Cardiac muscle cell (in vitro differentiated cells and primary cell): ENCODE measurements around the gene GREM2. TPM values are rescaled to one million over a fixed set of nuclear protein-coding genes. Genes with fewer than 3 reads are reported as not detected.

Experiments
- DNase-seq, 2 donors: peaks; one replicate each; pipeline versions ENCODE4 v3.0.0 to v3.0.0-alpha.2; 2010 to 2017; ENCODE audit warnings: low read depth in 1 of 2, low spot score in 1 of 2
- H3K27ac ChIP-seq: fragments of 200-600 bp; sonication (generic); 2 replicates; pipeline ENCODE4 v1.5.1; 2016
- H3K27me3 ChIP-seq: fragments of 200-600 bp; sonication (generic); 2 replicates; pipeline ENCODE4 v1.6.0; 2016; ENCODE audit warnings: control low read depth
- H3K36me3 ChIP-seq: fragments of 200-600 bp; sonication (generic); 2 replicates; pipeline ENCODE4 v1.5.1; 2016; ENCODE audit warnings: control low read depth
- H3K4me1 ChIP-seq: fragments of 200-600 bp; sonication (generic); 2 replicates; pipeline ENCODE4 v1.8.1; 2017; ENCODE audit warnings: low read depth, mild to moderate bottlenecking, mixed run types
- H3K4me3 ChIP-seq: fragments of 200-600 bp; sonication (generic); 2 replicates; pipeline ENCODE4 v1.5.1; 2016; ENCODE audit warnings: mild to moderate bottlenecking
- H3K9me3 ChIP-seq: fragments of 200-600 bp; sonication (generic); 2 replicates; pipeline ENCODE4 v1.5.1; 2017; ENCODE audit warnings: low read depth, mild to moderate bottlenecking, control low read depth
- polyA plus RNA-seq: library from polyadenylated mRNA; unstranded; fragments of >200 nt; fragmentation: Nextera tagmentation; extraction: Ambion mirVana; gene quantifications from 2 replicates; pipeline ENCODE4 v1.2.1, GENCODE V29; 2016
- total RNA-seq: library from RNA; depleted of rRNA; stranded (reverse); fragments of >200 nt; gene quantifications from 2 replicates; pipeline ENCODE4 v1.2.3, GENCODE V29; 2016
- TF ChIP-seq, protein P1 (sequence below): IDR thresholded peaks from 2 replicates; pipeline ENCODE4 v1.5.1; 2012; ENCODE audit warnings: low read depth, mild to moderate bottlenecking, low read length

The GREM2 gene
- total and polyA plus RNA-seq, 2 experiments from 2014 or later, result 10.5 to 17.2 TPM

DNA sequence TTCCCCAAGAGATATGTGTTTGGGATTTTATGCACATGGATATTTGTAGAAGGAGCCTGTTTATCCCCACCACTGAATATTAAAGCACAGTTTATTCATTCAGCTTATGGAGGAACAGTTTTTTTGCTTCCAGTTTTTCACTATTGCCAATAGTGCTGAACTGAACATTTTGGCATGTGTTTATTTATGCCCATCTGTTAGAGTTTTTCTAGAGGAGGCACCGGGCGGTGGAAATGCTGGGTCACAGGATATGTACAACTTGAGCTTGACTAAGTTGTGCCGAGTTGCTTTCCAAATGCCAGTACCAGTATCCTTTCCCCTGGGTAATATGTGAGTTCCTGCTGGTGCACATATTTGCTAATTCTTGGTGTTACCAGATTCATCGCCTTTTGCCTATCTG is 111.3 kb downstream of the GREM2 start:
- no peaks in the 10 kb centered on the region for H3K36me3 ChIP-seq
- no peaks in the 10 kb centered on the region for H3K9me3 ChIP-seq
- H3K27ac ChIP-seq, result no peak overlapping the region
- no peaks in the 10 kb centered on the region for H3K27me3 ChIP-seq
- peaks cover 5% of the 10 kb centered on the region for H3K4me1 ChIP-seq
- DNase-seq, result no peak
- TF ChIP-seq, protein P1, sequence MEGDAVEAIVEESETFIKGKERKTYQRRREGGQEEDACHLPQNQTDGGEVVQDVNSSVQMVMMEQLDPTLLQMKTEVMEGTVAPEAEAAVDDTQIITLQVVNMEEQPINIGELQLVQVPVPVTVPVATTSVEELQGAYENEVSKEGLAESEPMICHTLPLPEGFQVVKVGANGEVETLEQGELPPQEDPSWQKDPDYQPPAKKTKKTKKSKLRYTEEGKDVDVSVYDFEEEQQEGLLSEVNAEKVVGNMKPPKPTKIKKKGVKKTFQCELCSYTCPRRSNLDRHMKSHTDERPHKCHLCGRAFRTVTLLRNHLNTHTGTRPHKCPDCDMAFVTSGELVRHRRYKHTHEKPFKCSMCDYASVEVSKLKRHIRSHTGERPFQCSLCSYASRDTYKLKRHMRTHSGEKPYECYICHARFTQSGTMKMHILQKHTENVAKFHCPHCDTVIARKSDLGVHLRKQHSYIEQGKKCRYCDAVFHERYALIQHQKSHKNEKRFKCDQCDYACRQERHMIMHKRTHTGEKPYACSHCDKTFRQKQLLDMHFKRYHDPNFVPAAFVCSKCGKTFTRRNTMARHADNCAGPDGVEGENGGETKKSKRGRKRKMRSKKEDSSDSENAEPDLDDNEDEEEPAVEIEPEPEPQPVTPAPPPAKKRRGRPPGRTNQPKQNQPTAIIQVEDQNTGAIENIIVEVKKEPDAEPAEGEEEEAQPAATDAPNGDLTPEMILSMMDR, result no peak
- H3K4me3 ChIP-seq, result no peak overlapping the region

DNA sequence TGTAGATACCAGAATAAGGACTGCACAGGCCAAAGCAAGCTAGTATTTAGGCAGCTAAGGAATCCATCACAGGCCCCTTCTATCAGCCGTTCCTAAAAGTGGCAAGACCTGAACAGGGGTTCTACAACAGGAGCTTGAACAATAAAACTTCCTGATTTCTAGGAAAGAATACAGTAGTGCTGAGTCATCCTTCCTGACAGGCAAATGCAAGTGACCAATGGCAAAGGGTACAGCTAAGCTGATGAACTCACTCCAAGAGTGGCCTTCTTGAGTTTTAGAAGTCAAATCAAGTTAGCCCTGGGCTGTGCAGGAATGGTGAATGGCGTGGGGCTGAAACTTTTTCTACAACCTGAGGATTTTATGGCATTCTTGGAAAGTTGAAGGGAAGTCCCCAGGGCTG is 112.9 kb downstream of the GREM2 start:
- peak; percentile 6 to 17 for DNase-seq

DNA sequence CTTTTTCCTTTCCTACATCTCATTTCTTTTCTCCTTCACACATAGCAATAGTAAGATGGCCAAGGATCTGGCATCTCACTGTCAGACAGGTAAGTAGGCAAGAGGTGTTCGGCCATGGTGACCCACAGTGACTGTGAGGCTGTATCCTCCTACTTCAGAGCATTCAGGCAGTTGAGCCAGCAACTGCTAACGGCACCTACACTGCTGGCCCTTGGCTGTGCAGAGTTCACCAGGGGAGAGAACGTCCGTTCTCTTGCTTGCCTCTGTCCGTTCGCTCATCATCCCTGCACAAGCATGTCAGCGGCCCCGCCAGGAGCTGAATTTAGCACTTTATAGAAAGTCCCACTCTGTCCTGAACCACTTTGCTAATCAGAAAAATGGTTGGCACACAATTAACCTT is 113.6 kb downstream of the GREM2 start:
- no peaks in the 10 kb centered on the region for H3K9me3 ChIP-seq
- no peak overlapping the region for H3K4me3 ChIP-seq
- no peaks in the 10 kb centered on the region for H3K36me3 ChIP-seq
- no peak for DNase-seq
- H3K4me1 ChIP-seq, result peaks cover 5% of the 10 kb centered on the region
- no peaks in the 10 kb centered on the region for H3K27me3 ChIP-seq
- peak overlapping the region; percentile 7 for H3K27ac ChIP-seq
- TF ChIP-seq, protein P1, result no peak

More for the DNA sequence above, 112.9 kb downstream of the GREM2 start:
- Histone ChIP-seq H3K9me3 (no peaks in the 10 kb centered on the region), H3K4me1 (peaks cover 5% of the 10 kb centered on the region), H3K4me3 (no peak overlapping the region), H3K27ac (peak overlapping the region; percentile 7), H3K36me3 (no peaks in the 10 kb centered on the region), H3K27me3 (no peaks in the 10 kb centered on the region)
- TF ChIP-seq, protein P1, result no peak

DNA sequence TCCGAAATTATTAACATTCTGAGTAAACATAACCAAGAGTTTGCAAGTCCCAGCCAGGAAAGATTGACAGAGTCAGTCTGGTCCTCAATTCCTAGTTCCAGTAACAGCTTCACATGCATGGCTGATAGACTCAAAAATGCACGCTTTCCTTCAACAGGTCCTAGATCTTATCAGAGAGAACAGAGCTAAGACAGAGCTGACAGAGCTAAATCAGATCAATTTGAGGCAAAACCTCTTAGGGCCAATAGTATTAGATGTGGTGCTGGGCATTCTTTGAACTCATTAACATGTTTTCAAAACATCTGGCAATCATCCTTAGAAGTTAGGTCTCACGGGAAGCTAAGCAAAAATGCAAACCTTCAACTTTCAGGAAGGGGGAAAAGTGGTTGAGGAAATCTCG is 114.0 kb downstream of the GREM2 start:
- Histone ChIP-seq H3K36me3 (no peaks in the 10 kb centered on the region), H3K9me3 (no peaks in the 10 kb centered on the region), H3K4me3 (no peak overlapping the region), H3K4me1 (peaks cover 5% of the 10 kb centered on the region), H3K27ac (no peak overlapping the region), H3K27me3 (no peaks in the 10 kb centered on the region)
- TF ChIP-seq, protein P1, result no peak
- DNase-seq, result no peak

DNA sequence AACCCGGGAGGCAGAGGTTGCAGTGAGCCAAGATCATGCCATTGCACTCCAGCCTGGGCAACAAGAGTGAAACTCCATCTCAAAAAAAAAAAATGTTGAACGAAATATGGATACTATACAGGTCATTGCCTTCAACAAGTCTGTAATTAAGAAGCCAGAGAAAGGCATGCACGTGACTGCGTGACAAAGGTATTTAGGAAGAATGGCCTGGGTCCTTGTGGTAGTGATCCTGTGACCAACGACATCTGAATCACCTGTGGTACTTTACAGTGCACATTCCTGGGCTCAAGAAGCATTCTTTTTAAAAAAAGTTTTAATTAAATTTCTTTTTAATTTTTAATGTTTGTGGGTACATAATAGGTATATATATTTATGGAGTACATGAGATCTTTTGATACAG is 115.0 kb downstream of the GREM2 start:
- Histone ChIP-seq H3K27me3 (no peaks in the 10 kb centered on the region), H3K36me3 (no peaks in the 10 kb centered on the region), H3K27ac (no peak overlapping the region), H3K9me3 (no peaks in the 10 kb centered on the region), H3K4me3 (no peak overlapping the region), H3K4me1 (peaks cover 5% of the 10 kb centered on the region)
- DNase-seq, result no peak
- TF ChIP-seq, protein P1, result no peak

DNA sequence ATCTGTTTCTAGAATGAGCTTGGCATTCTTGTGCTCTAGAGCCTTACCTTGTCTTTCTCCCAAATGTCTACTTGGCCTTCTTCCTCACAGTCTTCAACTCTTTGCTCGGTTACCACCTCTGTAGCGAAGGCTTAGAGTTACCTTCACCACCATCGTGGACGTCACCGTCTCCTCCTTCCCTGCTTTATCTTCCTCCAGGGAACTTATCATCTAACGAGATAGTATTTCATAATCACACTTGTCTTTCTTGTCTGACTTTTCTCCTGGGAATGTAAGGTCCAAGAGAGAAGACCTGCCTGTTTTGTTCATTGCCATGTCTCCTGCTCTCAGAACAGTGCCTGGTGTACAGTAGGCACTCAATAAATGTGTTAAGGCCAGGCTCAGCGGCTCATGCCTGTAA is 115.6 kb downstream of the GREM2 start:
- Histone ChIP-seq H3K27me3 (no peaks in the 10 kb centered on the region), H3K36me3 (no peaks in the 10 kb centered on the region), H3K9me3 (no peaks in the 10 kb centered on the region), H3K27ac (no peak overlapping the region), H3K4me3 (no peak overlapping the region), H3K4me1 (peaks cover 5% of the 10 kb centered on the region)
- DNase-seq, result no peak
- TF ChIP-seq, protein P1, result no peak
